HEK293T (cell line): Measurements from ENCODE around the gene LGALS7B.

Experiments
- CTCF ChIA-PET: fragments of 350-600 bp; formaldehyde crosslinking; extraction: SDS; loops from one replicate; lab custom pipeline; 2021; ENCODE audit warnings: antibody characterized with exemption, inconsistent platforms; lab: Yijun Ruan, JAX
- POLR2A ChIA-PET: fragments of 350-600 bp; formaldehyde crosslinking; extraction: SDS; loops from one replicate; lab custom pipeline; 2020; ENCODE audit warnings: antibody characterized with exemption, inconsistent platforms; lab: Yijun Ruan, JAX
- DNase-seq: peaks from one replicate; pipeline ENCODE4 v3.0.0; 2012; ENCODE audit warnings: mixed read lengths; ENCODE audit errors: extremely low spot score
- ARNT ChIP-seq: fragments of 450-650 bp; IDR thresholded peaks from 2 replicates; pipeline ENCODE4 v1.6.1; 2017; ENCODE audit warnings: mild to moderate bottlenecking
- BHLHE40 ChIP-seq: fragments of 450-650 bp; IDR thresholded peaks from 2 replicates; pipeline ENCODE4 v1.6.1; 2016; ENCODE audit warnings: mild to moderate bottlenecking, moderate library complexity, borderline replicate concordance
- CTBP1 ChIP-seq: fragments of 450-650 bp; IDR thresholded peaks from 2 replicates; pipeline ENCODE4 v1.6.1; 2016; ENCODE audit warnings: borderline replicate concordance
- ELF4 ChIP-seq: fragments of 450-650 bp; IDR thresholded peaks from 2 replicates; pipeline ENCODE4 v1.6.1; 2017; ENCODE audit warnings: antibody characterized with exemption
- FOXA1 ChIP-seq: fragments of 450-650 bp; IDR thresholded peaks from 2 replicates; pipeline ENCODE4 v1.6.1; 2016; ENCODE audit warnings: mild to moderate bottlenecking
- FOXK2 ChIP-seq: fragments of 450-650 bp; IDR thresholded peaks from 2 replicates; pipeline ENCODE4 v1.6.1; 2016; ENCODE audit warnings: mild to moderate bottlenecking
- FOXM1 ChIP-seq: fragments of 450-650 bp; IDR thresholded peaks from 2 replicates; pipeline ENCODE4 v1.6.1; 2017; ENCODE audit warnings: mild to moderate bottlenecking, borderline replicate concordance
- HDGF ChIP-seq: fragments of 450-650 bp; IDR thresholded peaks from 2 replicates; pipeline ENCODE4 v1.6.1; 2017; ENCODE audit warnings: antibody characterized with exemption, borderline replicate concordance
- L3MBTL2 ChIP-seq: fragments of 450-650 bp; conservative IDR thresholded peaks from 2 replicates; pipeline ENCODE4 v1.6.1; 2016; ENCODE audit warnings: mild to moderate bottlenecking
- LEF1 ChIP-seq: fragments of 450-650 bp; IDR thresholded peaks from 2 replicates; pipeline ENCODE4 v1.6.1; 2017; ENCODE audit warnings: mild to moderate bottlenecking, borderline replicate concordance
- NFRKB ChIP-seq: fragments of 450-650 bp; IDR thresholded peaks from 2 replicates; pipeline ENCODE4 v1.6.1; 2016; ENCODE audit warnings: mild to moderate bottlenecking, moderate library complexity
- SP1 ChIP-seq: fragments of 450-650 bp; IDR thresholded peaks from 2 replicates; pipeline ENCODE4 v1.6.1; 2017
- SUZ12 ChIP-seq: fragments of 450-650 bp; IDR thresholded peaks from 2 replicates; pipeline ENCODE4 v1.6.1; 2016; ENCODE audit warnings: mild to moderate bottlenecking
- TARDBP ChIP-seq: fragments of 450-650 bp; IDR thresholded peaks from 2 replicates; pipeline ENCODE4 v1.6.1; 2016
- ZNF384 ChIP-seq: fragments of 450-650 bp; IDR thresholded peaks from 2 replicates; pipeline ENCODE4 v1.6.1; 2016
- TF ChIP-seq, protein P1 (sequence below): fragments of 450-650 bp; IDR thresholded peaks from 2 replicates; pipeline ENCODE4 v1.6.1; 2016

The LGALS7B gene

DNA sequence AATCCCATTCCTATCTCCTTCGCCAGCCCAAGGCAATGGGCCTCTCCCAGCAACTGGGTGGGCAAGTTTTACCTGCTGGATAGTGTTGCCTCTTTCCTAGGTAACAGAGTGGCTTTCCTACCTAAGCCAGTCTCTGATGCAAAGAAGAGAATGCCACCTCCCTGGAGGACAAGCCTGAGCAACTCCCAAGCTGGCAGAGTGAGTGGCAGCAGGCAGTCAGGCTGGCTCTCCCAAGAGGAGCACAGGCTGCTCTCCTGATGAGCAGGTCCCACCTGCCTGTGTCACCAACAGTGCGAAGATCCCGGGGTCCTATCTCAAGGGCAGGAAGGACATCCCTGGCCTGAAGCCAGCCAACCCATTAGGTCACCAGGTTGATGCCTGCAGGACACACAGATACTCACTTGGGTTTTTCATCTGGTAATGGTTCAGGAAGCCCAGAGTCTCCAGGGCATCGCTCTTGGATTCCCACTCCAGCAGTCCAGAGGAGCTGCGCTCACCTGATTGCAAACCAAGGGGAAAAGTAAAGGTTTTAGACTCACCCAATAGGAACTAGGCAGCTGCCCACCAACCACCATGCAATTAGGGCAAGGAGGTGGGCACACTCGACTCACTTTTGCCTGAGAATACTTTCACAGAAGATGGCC lies 48.1 kb downstream of the LGALS7B start:
- TF ChIP-seq SUZ12 (no peak), TARDBP (no peak), BHLHE40 (no peak), FOXA1 (no peak), NFRKB (no peak), SP1 (no peak), CTBP1 (no peak), ZNF384 (no peak), L3MBTL2 (no peak), LEF1 (no peak), HDGF (no peak), ELF4 (no peak), FOXM1 (no peak), ARNT (no peak), FOXK2 (no peak)
- TF ChIP-seq, protein P1, sequence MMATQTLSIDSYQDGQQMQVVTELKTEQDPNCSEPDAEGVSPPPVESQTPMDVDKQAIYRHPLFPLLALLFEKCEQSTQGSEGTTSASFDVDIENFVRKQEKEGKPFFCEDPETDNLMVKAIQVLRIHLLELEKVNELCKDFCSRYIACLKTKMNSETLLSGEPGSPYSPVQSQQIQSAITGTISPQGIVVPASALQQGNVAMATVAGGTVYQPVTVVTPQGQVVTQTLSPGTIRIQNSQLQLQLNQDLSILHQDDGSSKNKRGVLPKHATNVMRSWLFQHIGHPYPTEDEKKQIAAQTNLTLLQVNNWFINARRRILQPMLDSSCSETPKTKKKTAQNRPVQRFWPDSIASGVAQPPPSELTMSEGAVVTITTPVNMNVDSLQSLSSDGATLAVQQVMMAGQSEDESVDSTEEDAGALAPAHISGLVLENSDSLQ, result no peak
- CTCF ChIA-PET, result no interaction called here
- DNase-seq, result no peak
- POLR2A ChIA-PET, result interaction anchor here (0.8 to 3.3 kb wide), 2 partner anchors 12 to 16 kb away, joined by 3 to 23 read pairs; no protein-coding TSS in a partner anchor

GRCh38 chr19:38837656-38838121 lies 48.7 kb downstream of the LGALS7B start:
- no peak for DNase-seq
- POLR2A ChIA-PET, result interaction anchor here (0.8 to 3.3 kb wide), 3 partner anchors 11 to 15 kb away, joined by 3 to 23 read pairs (median 4); no protein-coding TSS in a partner anchor
- TF ChIP-seq FOXK2 (no peak), L3MBTL2 (no peak), SP1 (no peak), LEF1 (no peak), BHLHE40 (no peak), ELF4 (no peak), CTBP1 (no peak)
- CTCF ChIA-PET, result no interaction called here

GRCh38 chr19:38838208-38838985 lies 49.4 kb downstream of the LGALS7B start:
- no peak for TF ChIP-seq CTBP1
- no peak for TF ChIP-seq TARDBP
- TF ChIP-seq HDGF, result no peak
- no peak for TF ChIP-seq ARNT
- no peak for TF ChIP-seq ELF4
- TF ChIP-seq SP1, result no peak
- no peak for TF ChIP-seq NFRKB
- TF ChIP-seq FOXK2, result no peak
- ChIA-PET POLR2A (interaction anchor here (1.1 to 3.3 kb wide), 2 partner anchors 10 to 13 kb away, joined by 4 to 23 read pairs; no protein-coding TSS in a partner anchor), CTCF (no interaction called here)
- DNase-seq, result no peak

GRCh38 chr19:38838986-38839761 lies 50.2 kb downstream of the LGALS7B start:
- POLR2A ChIA-PET, result interaction anchor here (3.3 kb wide), 1 partner anchor 10 kb away, joined by 23 read pairs; no protein-coding TSS in a partner anchor
- no peak for DNase-seq
- TF ChIP-seq L3MBTL2 (no peak), TARDBP (no peak), CTBP1 (no peak), SUZ12 (no peak), NFRKB (no peak), FOXM1 (no peak), FOXA1 (no peak), ARNT (no peak), ELF4 (no peak), HDGF (no peak), ZNF384 (no peak), LEF1 (no peak), SP1 (no peak), BHLHE40 (no peak), FOXK2 (no peak)
- TF ChIP-seq, protein P1, result no peak
- CTCF ChIA-PET, result no interaction called here

DNA sequence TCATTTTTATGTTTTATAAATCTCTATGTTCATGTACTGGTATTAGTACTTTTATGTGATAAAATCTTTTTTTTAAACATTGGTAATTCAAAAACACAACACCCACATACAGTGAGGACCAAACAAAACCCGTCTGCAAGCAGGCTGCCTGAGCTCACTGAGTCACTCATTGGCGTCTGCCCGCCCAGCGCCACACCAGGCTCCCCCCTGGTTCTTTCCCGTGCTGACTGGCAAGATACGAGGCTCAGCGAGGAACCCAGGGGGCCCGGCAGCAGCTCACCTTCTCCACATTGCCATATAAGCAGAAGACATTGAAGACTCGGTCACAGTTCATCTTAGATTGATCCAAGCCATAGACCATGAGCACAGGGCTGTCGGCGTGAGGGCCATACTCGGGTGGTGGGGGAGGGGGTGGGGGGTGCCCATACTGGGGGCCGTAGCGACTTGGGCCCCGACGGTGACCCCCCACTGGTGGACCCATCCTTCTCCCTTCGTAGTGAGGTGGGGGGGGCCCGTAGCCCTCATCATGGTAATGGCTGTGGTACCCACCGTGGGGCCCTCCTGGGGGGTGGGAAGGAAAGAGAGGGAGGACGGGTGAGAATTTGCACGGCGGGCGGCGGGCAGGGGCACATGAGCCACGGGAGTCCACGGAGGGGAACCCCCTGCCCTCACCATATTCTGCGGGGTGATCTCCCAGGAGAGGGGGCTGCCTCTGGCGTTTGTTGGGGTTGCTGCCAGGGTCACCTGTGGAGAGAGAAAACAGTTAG lies 51.0 kb downstream of the LGALS7B start:
- CTCF ChIA-PET, result no interaction called here

More for the DNA sequence above, 51.0 kb downstream of the LGALS7B start:
- DNase-seq, result no peak
- POLR2A ChIA-PET, result interaction anchor here (3.3 kb wide), 1 partner anchor 9 kb away, joined by 23 read pairs; no protein-coding TSS in a partner anchor
- TF ChIP-seq FOXA1 (no peak), NFRKB (no peak), SP1 (no peak), ZNF384 (no peak), TARDBP (no peak), FOXK2 (no peak), L3MBTL2 (no peak), SUZ12 (no peak)
- TF ChIP-seq, protein P1, result no peak
